Liver (tissue), 9 donors: Measurements from ENCODE around the gene CRACR2B. TPM values are rescaled to one million over a fixed set of nuclear protein-coding genes. Genes with fewer than 3 reads are reported as not detected.

Experiments
- DNase-seq: peaks from one replicate; pipeline ENCODE4 v3.0.0-alpha.2; 2017; ENCODE audit warnings: low spot score
- H3K27ac ChIP-seq, 2 donors: one replicate each; pipeline ENCODE4 v1.7.0; 2013; ENCODE audit warnings: inconsistent platforms in 2 of 2, low read length in 2 of 2, control low read depth in 1 of 2, low read depth in 1 of 2, mild to moderate bottlenecking in 1 of 2
- H3K27me3 ChIP-seq, 4 donors: one replicate each; pipeline versions ENCODE4 v1.6.1 to v1.7.0; 2013; ENCODE audit warnings: low read length in 3 of 4, inconsistent platforms in 1 of 4, mild to moderate bottlenecking in 1 of 4, moderate library complexity in 1 of 4; ENCODE audit not compliant: control insufficient read depth in 4 of 4, insufficient read depth in 4 of 4
- H3K36me3 ChIP-seq, 4 donors: one replicate each; pipeline versions ENCODE4 v1.6.1 to v1.7.0; 2013; ENCODE audit warnings: low read length in 3 of 4, mild to moderate bottlenecking in 3 of 4, low read depth in 1 of 4, moderate library complexity in 1 of 4; ENCODE audit not compliant: control insufficient read depth in 4 of 4, insufficient read depth in 3 of 4
- H3K4me1 ChIP-seq, 4 donors: one replicate each; pipeline versions ENCODE4 v1.6.1 to v1.7.0; 2013; ENCODE audit warnings: low read length in 3 of 4, mild to moderate bottlenecking in 3 of 4, moderate library complexity in 1 of 4; ENCODE audit not compliant: control insufficient read depth in 4 of 4, insufficient read depth in 4 of 4
- H3K4me3 ChIP-seq, 3 donors: one replicate each; pipeline versions ENCODE4 v1.6.1 to v1.7.0; 2013; ENCODE audit warnings: low read length in 3 of 3, control low read depth in 1 of 3, low read depth in 1 of 3, mild to moderate bottlenecking in 1 of 3
- H3K9ac ChIP-seq, 2 donors: one replicate each; pipeline ENCODE4 v1.7.0; 2013; ENCODE audit warnings: low read length in 2 of 2, mild to moderate bottlenecking in 2 of 2, moderate library complexity in 2 of 2, control low read depth in 1 of 2, low read depth in 1 of 2
- H3K9me3 ChIP-seq, 4 donors: one replicate each; pipeline versions ENCODE4 v1.6.1 to v1.7.0; 2013; ENCODE audit warnings: low read length in 3 of 4; ENCODE audit not compliant: control insufficient read depth in 4 of 4
- ATF3 ChIP-seq: IDR thresholded peaks from 2 replicates; pipeline ENCODE4 v1.6.1; 2016; ENCODE audit warnings: antibody characterized with exemption
- CTCF ChIP-seq: fragments of 150-350 bp; IDR thresholded peaks from 2 replicates; pipeline ENCODE4 v1.5.1; 2017; ENCODE audit warnings: improper control_type of control experiment, low read depth, low read length; ENCODE audit not compliant: missing input control
- EGR1 ChIP-seq, 2 donors: IDR thresholded peaks; 2 replicates each; pipeline ENCODE4 v1.6.1; 2016 to 2018; ENCODE audit warnings: antibody characterized with exemption in 2 of 2, low read depth in 2 of 2
- FOXA1 ChIP-seq: IDR thresholded peaks from 2 replicates; pipeline ENCODE4 v1.6.1; 2016; ENCODE audit warnings: antibody characterized with exemption
- FOXA2 ChIP-seq: IDR thresholded peaks from 2 replicates; pipeline ENCODE4 v1.6.1; 2016; ENCODE audit warnings: antibody characterized with exemption
- GABPA ChIP-seq, 2 donors: IDR thresholded peaks in 1 of 2; conservative IDR thresholded peaks in 1 of 2; 2 replicates each; pipeline ENCODE4 v1.6.1; 2016; ENCODE audit warnings: antibody characterized with exemption in 2 of 2, mild to moderate bottlenecking in 1 of 2, moderate library complexity in 1 of 2
- HNF4A ChIP-seq, 2 donors: conservative IDR thresholded peaks; 2 replicates each; pipeline ENCODE4 v1.6.1; 2016; ENCODE audit warnings: antibody characterized with exemption in 2 of 2, mild to moderate bottlenecking in 2 of 2
- HNF4G ChIP-seq: IDR thresholded peaks from 2 replicates; pipeline ENCODE4 v1.6.1; 2016; ENCODE audit warnings: antibody characterized with exemption
- MAX ChIP-seq: IDR thresholded peaks from 2 replicates; pipeline ENCODE4 v1.6.1; 2016; ENCODE audit warnings: antibody characterized with exemption
- NR2F2 ChIP-seq: IDR thresholded peaks from 2 replicates; pipeline ENCODE4 v1.6.1; 2016; ENCODE audit warnings: antibody characterized with exemption
- RAD21 ChIP-seq, 2 donors: IDR thresholded peaks; 2 replicates each; pipeline ENCODE4 v1.6.1; 2016; ENCODE audit warnings: antibody characterized with exemption in 2 of 2, mild to moderate bottlenecking in 2 of 2
- RXRA ChIP-seq, 2 donors: IDR thresholded peaks; 2 replicates each; pipeline ENCODE4 v1.6.1; 2017 to 2018; ENCODE audit warnings: antibody characterized with exemption in 2 of 2, mild to moderate bottlenecking in 1 of 2
- SP1 ChIP-seq: IDR thresholded peaks from 2 replicates; pipeline ENCODE4 v1.6.1; 2018; ENCODE audit warnings: antibody characterized with exemption, mild to moderate bottlenecking
- TAF1 ChIP-seq: conservative IDR thresholded peaks from 2 replicates; pipeline ENCODE4 v1.6.1; 2016; ENCODE audit warnings: antibody characterized with exemption, mild to moderate bottlenecking
- YY1 ChIP-seq: IDR thresholded peaks from 2 replicates; pipeline ENCODE4 v1.6.1; 2016; ENCODE audit warnings: antibody characterized with exemption, mild to moderate bottlenecking
- ZBTB33 ChIP-seq: IDR thresholded peaks from 2 replicates; pipeline ENCODE4 v1.6.1; 2016; ENCODE audit warnings: antibody characterized with exemption
- WGBS: extraction: QIAGEN DNeasy Blood & Tissue Kit; methylation state at CpG from one replicate; pipeline ENCODE4 v1.1.7; 2013; 5-methylcytosine and 5-hydroxymethylcytosine counted together
- polyA plus RNA-seq, 2 donors: library from polyadenylated mRNA; stranded (reverse) in 1 of 2; unstranded in 1 of 2; fragments of 200-250 nt in 1 of 2; fragments of >200 nt in 1 of 2; fragmentation: Nextera tagmentation in 1 of 2; extraction: Ambion mirVana in 1 of 2; gene quantifications; one replicate each; pipeline versions ENCODE4 v1.2.1 to v1.2.3, GENCODE V29; 2013 to 2015
- total RNA-seq, 2 donors: library from RNA; depleted of rRNA; stranded (reverse); fragments of >200 nt; gene quantifications; one replicate each; pipeline ENCODE4 v1.2.3, GENCODE V29; 2014
- TF ChIP-seq, protein P1 (sequence below): IDR thresholded peaks from 2 replicates; pipeline ENCODE4 v1.6.1; 2016; ENCODE audit warnings: antibody characterized with exemption, mild to moderate bottlenecking
- donor health status: healthy.
- donor health status: healthy.
- donor health status: healthy.
- donor health status: healthy.
- donor health status: healthy.

CRACR2B gene
- total and polyA plus RNA-seq, 4 donors = 0.14 to 2.9 (median 2.2) TPM

- Histone ChIP-seq H3K9me3 (no peaks in the 10 kb centered on the region), H3K27ac (no peak overlapping the region), H3K4me1 (no peaks in the 10 kb centered on the region), H3K27me3 (no peaks in the 10 kb centered on the region), H3K36me3 (peaks cover 0 to 9% (median under 1%) of the 10 kb centered on the region in 4 donors), H3K9ac (no peak overlapping the region), H3K4me3 (no peak overlapping the region)
- WGBS = 87% methylated on average over 11 of the region's 11 CpGs
- no peak for DNase-seq
- TF ChIP-seq GABPA (IDR thresholded peaks at IDR 0.05 in 1 of 2, conservative IDR thresholded peaks at IDR 0.05 in 1 of 2) (no peak), FOXA2 (no peak), YY1 (no peak), FOXA1 (no peak), RAD21 (IDR thresholded peaks at IDR 0.05) (no peak), EGR1 (IDR thresholded peaks at IDR 0.05; ENCODE audit: low read depth in 2 of 2) (no peak), NR2F2 (no peak), MAX (no peak), HNF4G (no peak), TAF1 (no peak), HNF4A (conservative IDR thresholded peaks at IDR 0.05) (no peak), ATF3 (no peak), CTCF (no peak), ZBTB33 (no peak), SP1 (no peak), RXRA (IDR thresholded peaks at IDR 0.05) (no peak)
- TF ChIP-seq, protein P1, sequence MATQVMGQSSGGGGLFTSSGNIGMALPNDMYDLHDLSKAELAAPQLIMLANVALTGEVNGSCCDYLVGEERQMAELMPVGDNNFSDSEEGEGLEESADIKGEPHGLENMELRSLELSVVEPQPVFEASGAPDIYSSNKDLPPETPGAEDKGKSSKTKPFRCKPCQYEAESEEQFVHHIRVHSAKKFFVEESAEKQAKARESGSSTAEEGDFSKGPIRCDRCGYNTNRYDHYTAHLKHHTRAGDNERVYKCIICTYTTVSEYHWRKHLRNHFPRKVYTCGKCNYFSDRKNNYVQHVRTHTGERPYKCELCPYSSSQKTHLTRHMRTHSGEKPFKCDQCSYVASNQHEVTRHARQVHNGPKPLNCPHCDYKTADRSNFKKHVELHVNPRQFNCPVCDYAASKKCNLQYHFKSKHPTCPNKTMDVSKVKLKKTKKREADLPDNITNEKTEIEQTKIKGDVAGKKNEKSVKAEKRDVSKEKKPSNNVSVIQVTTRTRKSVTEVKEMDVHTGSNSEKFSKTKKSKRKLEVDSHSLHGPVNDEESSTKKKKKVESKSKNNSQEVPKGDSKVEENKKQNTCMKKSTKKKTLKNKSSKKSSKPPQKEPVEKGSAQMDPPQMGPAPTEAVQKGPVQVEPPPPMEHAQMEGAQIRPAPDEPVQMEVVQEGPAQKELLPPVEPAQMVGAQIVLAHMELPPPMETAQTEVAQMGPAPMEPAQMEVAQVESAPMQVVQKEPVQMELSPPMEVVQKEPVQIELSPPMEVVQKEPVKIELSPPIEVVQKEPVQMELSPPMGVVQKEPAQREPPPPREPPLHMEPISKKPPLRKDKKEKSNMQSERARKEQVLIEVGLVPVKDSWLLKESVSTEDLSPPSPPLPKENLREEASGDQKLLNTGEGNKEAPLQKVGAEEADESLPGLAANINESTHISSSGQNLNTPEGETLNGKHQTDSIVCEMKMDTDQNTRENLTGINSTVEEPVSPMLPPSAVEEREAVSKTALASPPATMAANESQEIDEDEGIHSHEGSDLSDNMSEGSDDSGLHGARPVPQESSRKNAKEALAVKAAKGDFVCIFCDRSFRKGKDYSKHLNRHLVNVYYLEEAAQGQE = no peak
Observed at GRCh38 chr11:864898-865297, 37.2 kb downstream of the CRACR2B start.
